HepG2 (cell line): ENCODE results near the gene CDK17. TPM values are rescaled to one million over a fixed set of nuclear protein-coding genes. Genes with fewer than 3 reads are reported as not detected.

ENCODE experiments used
- ATAC-seq: fragments of 200-7000 bp; cut with Tn5 transposase; 3 replicates; pipeline ENCODE4 v1.9.1; 2020; ENCODE audit warnings: mild to moderate bottlenecking, moderate library complexity
- BruUV-seq: library from RNA; stranded (reverse); fragments of 400-500 nt; replicated peaks from 2 replicates; lab custom pipeline; 2021; lab: Mats Ljungman, UMichigan
- CTCF ChIA-PET: fragments of 300-600 bp; formaldehyde crosslinking; extraction: SDS; loops from one replicate; lab custom pipeline; 2021; ENCODE audit warnings: low total read pairs, inconsistent platforms, low intra/inter-chr PET ratio; lab: Yijun Ruan, JAX
- POLR2A ChIA-PET: fragments of 350-600 bp; sonication (Branson Sonifier 250); formaldehyde crosslinking; loops from one replicate; lab custom pipeline; 2020; ENCODE audit warnings: antibody characterized with exemption, inconsistent platforms; lab: Yijun Ruan, JAX
- DNase-seq: peaks from one replicate; pipeline ENCODE4 v3.0.0-alpha.2; 2015; ENCODE audit warnings: low spot score
- FAIRE-seq: peaks from 3 replicates; lab custom pipeline; 2011; peaks lifted over from hg19 to GRCh38; lab: Jason Lieb, UNC
- H2AFZ ChIP-seq: one replicate; pipeline ENCODE4 v1.6.1; 2011; ENCODE audit warnings: low read length, inconsistent platforms
- H3K27ac ChIP-seq: fragments of 300-600 bp; 3 replicates; pipeline ENCODE4 v1.8.0; 2011; ENCODE audit warnings: mixed run types, mild to moderate bottlenecking, mixed read lengths, low read length, inconsistent platforms; ENCODE audit not compliant: insufficient read depth; ENCODE audit errors: extremely low read length
- H3K27me3 ChIP-seq, 2 experiments: fragments of 200-600 bp in 1 of 2; 2 replicates in 1 of 2; 3 replicates in 1 of 2; pipeline versions ENCODE4 v1.6.0 to v1.8.0; 2011; ENCODE audit warnings: low read length in 2 of 2, mild to moderate bottlenecking in 2 of 2, moderate library complexity in 2 of 2, inconsistent platforms in 1 of 2; ENCODE audit not compliant: insufficient read depth in 2 of 2, control insufficient read depth in 1 of 2
- H3K36me3 ChIP-seq, 2 experiments: fragments of 200-600 bp in 1 of 2; replicated peaks in 1 of 2; 2 replicates in 1 of 2; 3 replicates in 1 of 2; pipeline versions ENCODE4 v1.5.1 to v1.8.0; 2011; ENCODE audit warnings: low read length in 2 of 2, inconsistent platforms in 1 of 2; ENCODE audit not compliant: insufficient read depth in 2 of 2, control insufficient read depth in 1 of 2
- H3K4me1 ChIP-seq: 2 replicates; pipeline ENCODE4 v1.5.1; 2012; ENCODE audit warnings: low read length, inconsistent platforms; ENCODE audit not compliant: insufficient read depth
- H3K4me2 ChIP-seq: 2 replicates; pipeline ENCODE4 v1.6.0; 2011; ENCODE audit warnings: low read depth, low read length, inconsistent platforms
- H3K4me3 ChIP-seq, 3 experiments: fragments of 200-600 bp in 1 of 3; sonication (generic), shearing (Covaris generic) in 1 of 3; replicated peaks in 1 of 3; 2 replicates each; pipeline ENCODE4 v1.5.1; 2011 to 2016; ENCODE audit warnings: low read length in 3 of 3, inconsistent platforms in 2 of 3, low read depth in 2 of 3, mild to moderate bottlenecking in 2 of 3, control low read depth in 1 of 3, mixed read lengths in 1 of 3; ENCODE audit not compliant: insufficient read depth in 1 of 3
- H3K79me2 ChIP-seq: one replicate; pipeline ENCODE4 v1.6.1; 2011; ENCODE audit warnings: low read length, inconsistent platforms; ENCODE audit not compliant: insufficient read depth
- H3K9ac ChIP-seq: 2 replicates; pipeline ENCODE4 v1.6.0; 2011; ENCODE audit warnings: mild to moderate bottlenecking, low read depth, low read length, inconsistent platforms; ENCODE audit not compliant: insufficient read depth
- H3K9me3 ChIP-seq: 2 replicates; pipeline ENCODE4 v1.5.1; 2012; ENCODE audit warnings: mild to moderate bottlenecking, low read length
- H4K20me1 ChIP-seq: 2 replicates; pipeline ENCODE4 v1.6.0; 2011; ENCODE audit warnings: inconsistent platforms, mild to moderate bottlenecking, low read length, moderate library complexity; ENCODE audit not compliant: insufficient read depth
- DNMT1 ChIP-seq: sonication (generic); formaldehyde crosslinking; IDR thresholded peaks from 2 replicates; pipeline ENCODE4 v1.5.1; 2020; ENCODE audit warnings: mild to moderate bottlenecking, missing genetic modification reagents
- DPF2 ChIP-seq: sonication (generic); formaldehyde crosslinking; IDR thresholded peaks from 2 replicates; pipeline ENCODE4 v1.4.0; 2020; ENCODE audit warnings: mild to moderate bottlenecking, low read depth, missing genetic modification reagents, borderline replicate concordance
- HOXA7 ChIP-seq: sonication (generic); formaldehyde crosslinking; IDR thresholded peaks from 2 replicates; pipeline ENCODE4 v1.8.1; 2022; ENCODE audit warnings: mild to moderate bottlenecking, missing genetic modification reagents, moderate library complexity
- MXD4 ChIP-seq: IDR thresholded peaks from 2 replicates; pipeline ENCODE4 v1.6.1; 2016; ENCODE audit warnings: mild to moderate bottlenecking, missing biosample characterization, missing genetic modification reagents
- NR1H2 ChIP-seq: sonication (generic); formaldehyde crosslinking; IDR thresholded peaks from 2 replicates; pipeline ENCODE4 v1.8.1; 2022; ENCODE audit warnings: low read depth, missing genetic modification reagents, borderline replicate concordance
- PAF1 ChIP-seq: IDR thresholded peaks from 2 replicates; pipeline ENCODE4 v1.6.1; 2016; ENCODE audit warnings: missing genetic modification reagents, missing compliant biosample characterization
- SMARCC2 ChIP-seq: fragments of 450-650 bp; IDR thresholded peaks from 2 replicates; pipeline ENCODE4 v1.6.1; 2017; ENCODE audit warnings: antibody characterized with exemption, mild to moderate bottlenecking
- ZNF34 ChIP-seq: sonication (generic); formaldehyde crosslinking; IDR thresholded peaks from 2 replicates; pipeline ENCODE4 v1.4.0; 2020; ENCODE audit warnings: mild to moderate bottlenecking, missing genetic modification reagents, borderline replicate concordance
- ZNF382 ChIP-seq: sonication (generic); formaldehyde crosslinking; IDR thresholded peaks from 2 replicates; pipeline ENCODE4 v1.5.0; 2020; ENCODE audit warnings: missing genetic modification reagents, mild to moderate bottlenecking, borderline replicate concordance
- WGBS: methylation state at CpG from one replicate; pipeline ENCODE4 v1.1.6; 2017; ENCODE audit warnings: low lambda C conversion rate; 5-methylcytosine and 5-hydroxymethylcytosine counted together
- in situ Hi-C: cut with HindIII; loops from 2 replicates; pipeline ENCODE4 v1.10.0; 2017; ENCODE audit warnings: low pct_unique_long_range_greater_than_20kb; ENCODE audit not compliant: extremely low pct_ligation_motif_present
- intact Hi-C: fragments of 100-400 bp; cut with micrococcal nuclease; formaldehyde crosslinking; loops from one replicate; pipeline ENCODE4 v1.10.0; 2022; ENCODE audit not compliant: unreplicated experiment
- polyA plus RNA-seq, 8 experiments: library from polyadenylated mRNA; depleted of rRNA in 3 of 8; stranded (reverse) in 7 of 8; unstranded in 1 of 8; fragments of >200 nt; fragmentation: Illumina TruSeq in 4 of 8; extraction: Trizol in 4 of 8; gene quantifications; 2 replicates each; pipeline versions ENCODE4 v1.2.1 to v1.2.3, GENCODE V29; 2011 to 2016; ENCODE audit warnings: low read depth in 4 of 8, missing spikeins in 1 of 8, mixed read lengths in 1 of 8; ENCODE audit not compliant: insufficient read depth in 1 of 8
- total RNA-seq, 5 experiments: library from RNA; depleted of rRNA; stranded (reverse); fragments of >200 nt; fragmentation: Illumina TruSeq; extraction: Trizol; gene quantifications; 2 replicates each; pipeline ENCODE4 v1.2.3, GENCODE V29; 2016; ENCODE audit warnings: low read depth in 1 of 5
- TF ChIP-seq, protein P1 (sequence below): sonication (generic); formaldehyde crosslinking; IDR thresholded peaks from 2 replicates; pipeline ENCODE4 v1.4.0; 2020; ENCODE audit warnings: missing genetic modification reagents, low read depth, mild to moderate bottlenecking, borderline replicate concordance
- TF ChIP-seq, protein P2 (sequence below): sonication (generic); formaldehyde crosslinking; IDR thresholded peaks from 2 replicates; pipeline ENCODE4 v1.9.0; 2022; ENCODE audit warnings: low read depth, missing genetic modification reagents

Gene CDK17
- total and polyA plus RNA-seq, 2 of the 13 experiments (the other 11 are each of a cell fraction or from before 2014, with no cell fraction given), result 9.9 to 22.3 TPM

DNA sequence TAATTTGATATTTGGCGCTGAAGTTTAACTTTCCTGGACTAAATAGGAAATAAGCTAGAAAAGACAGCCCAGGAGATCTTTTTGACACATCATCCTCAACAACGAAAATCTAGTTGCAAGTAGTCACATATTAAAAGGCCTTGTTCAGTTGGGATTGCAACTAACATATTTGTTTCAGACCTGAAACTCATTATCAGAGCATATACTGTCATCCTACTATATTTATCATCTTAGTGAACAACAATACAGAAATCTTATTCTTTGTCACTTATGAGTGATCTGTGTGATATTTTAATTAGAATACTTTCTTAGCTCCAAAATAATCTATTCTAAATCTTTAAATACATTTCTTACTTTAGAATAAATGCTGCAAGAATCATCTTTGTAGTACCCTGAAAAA is 134.0 kb downstream of the CDK17 start:
- Histone ChIP-seq H3K4me2 (no peak overlapping the region), H4K20me1 (no peaks in the 10 kb centered on the region), H3K4me3 (no peak overlapping the region), H2AFZ (no peak overlapping the region), H3K27ac (no peak overlapping the region), H3K79me2 (no peaks in the 10 kb centered on the region), H3K4me1 (peaks cover 30% of the 10 kb centered on the region), H3K9ac (no peak overlapping the region), H3K36me3 (peaks cover 2 to 17% of the 10 kb centered on the region in 2 experiments; a peak in 3 of 5 replicates), H3K9me3 (no peaks in the 10 kb centered on the region), H3K27me3 (no peaks in the 10 kb centered on the region)
- no peak for FAIRE-seq
- no peak for ATAC-seq
- no TSS peak for BruUV-seq
- POLR2A ChIA-PET, result no interaction called here
- TF ChIP-seq HOXA7 (CRISPR knock-in tag) (no peak), ZNF34 (CRISPR knock-in tag) (no peak), PAF1 (CRISPR knock-in tag) (no peak), ZNF382 (CRISPR knock-in tag) (no peak), SMARCC2 (no peak), NR1H2 (CRISPR knock-in tag) (no peak), MXD4 (CRISPR knock-in tag) (no peak), DPF2 (CRISPR knock-in tag) (no peak), DNMT1 (no peak)
- TF ChIP-seq, protein P1, sequence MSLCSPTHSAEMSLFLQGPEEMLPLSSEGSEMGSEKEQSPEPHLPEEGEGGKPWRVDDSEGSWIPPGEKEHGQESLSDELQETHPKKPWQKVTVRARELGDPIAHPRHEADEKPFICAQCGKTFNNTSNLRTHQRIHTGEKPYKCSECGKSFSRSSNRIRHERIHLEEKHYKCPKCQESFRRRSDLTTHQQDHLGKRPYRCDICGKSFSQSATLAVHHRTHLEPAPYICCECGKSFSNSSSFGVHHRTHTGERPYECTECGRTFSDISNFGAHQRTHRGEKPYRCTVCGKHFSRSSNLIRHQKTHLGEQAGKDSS (CRISPR knock-in tag), result no peak
- TF ChIP-seq, protein P2, sequence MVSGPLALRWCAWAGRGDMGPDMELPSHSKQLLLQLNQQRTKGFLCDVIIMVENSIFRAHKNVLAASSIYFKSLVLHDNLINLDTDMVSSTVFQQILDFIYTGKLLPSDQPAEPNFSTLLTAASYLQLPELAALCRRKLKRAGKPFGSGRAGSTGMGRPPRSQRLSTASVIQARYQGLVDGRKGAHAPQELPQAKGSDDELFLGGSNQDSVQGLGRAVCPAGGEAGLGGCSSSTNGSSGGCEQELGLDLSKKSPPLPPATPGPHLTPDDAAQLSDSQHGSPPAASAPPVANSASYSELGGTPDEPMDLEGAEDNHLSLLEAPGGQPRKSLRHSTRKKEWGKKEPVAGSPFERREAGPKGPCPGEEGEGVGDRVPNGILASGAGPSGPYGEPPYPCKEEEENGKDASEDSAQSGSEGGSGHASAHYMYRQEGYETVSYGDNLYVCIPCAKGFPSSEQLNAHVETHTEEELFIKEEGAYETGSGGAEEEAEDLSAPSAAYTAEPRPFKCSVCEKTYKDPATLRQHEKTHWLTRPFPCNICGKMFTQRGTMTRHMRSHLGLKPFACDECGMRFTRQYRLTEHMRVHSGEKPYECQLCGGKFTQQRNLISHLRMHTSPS (CRISPR knock-in tag), result no peak
- CTCF ChIA-PET, result no interaction called here
- in situ Hi-C loops (no loop called here), intact Hi-C loops (loop anchor here (10.0 kb wide), 1 partner anchor 51 kb away; no protein-coding TSS in a partner anchor)
- no peak for DNase-seq
- 91% methylated on average over 2 of the region's 2 CpGs for WGBS
